ENCODE results near the gene ALG3.

ALG3 gene

GRCh38 chr3:184228376-184229137, 20.2 kb downstream of the ALG3 start:
- H3K36me3 ChIP-seq (ENCODE audit: control insufficient read depth, insufficient read depth, low read length) = no peaks in the 10 kb centered on the region
- H3K4me1 ChIP-seq (ENCODE audit: control insufficient read depth, insufficient read depth, low read length) = peaks cover 10% of the 10 kb centered on the region
- H3K9me3 ChIP-seq (ENCODE audit: control insufficient read depth, low read length) = no peaks in the 10 kb centered on the region
- H3K27me3 ChIP-seq (ENCODE audit: control insufficient read depth, insufficient read depth, low read length, poor library complexity, severe bottlenecking) = peaks cover 63% of the 10 kb centered on the region
- WGBS, 2 experiments = 48 to 49% methylated on average over 12 of the region's 12 CpGs
- H3K27ac ChIP-seq (ENCODE audit: insufficient read depth, low read depth, low read length, poor library complexity, severe bottlenecking) = no peak overlapping the region
- peak overlapping the region; percentile 46 for H3K4me3 ChIP-seq (ENCODE audit: insufficient read depth, low read depth, low read length)

DNA sequence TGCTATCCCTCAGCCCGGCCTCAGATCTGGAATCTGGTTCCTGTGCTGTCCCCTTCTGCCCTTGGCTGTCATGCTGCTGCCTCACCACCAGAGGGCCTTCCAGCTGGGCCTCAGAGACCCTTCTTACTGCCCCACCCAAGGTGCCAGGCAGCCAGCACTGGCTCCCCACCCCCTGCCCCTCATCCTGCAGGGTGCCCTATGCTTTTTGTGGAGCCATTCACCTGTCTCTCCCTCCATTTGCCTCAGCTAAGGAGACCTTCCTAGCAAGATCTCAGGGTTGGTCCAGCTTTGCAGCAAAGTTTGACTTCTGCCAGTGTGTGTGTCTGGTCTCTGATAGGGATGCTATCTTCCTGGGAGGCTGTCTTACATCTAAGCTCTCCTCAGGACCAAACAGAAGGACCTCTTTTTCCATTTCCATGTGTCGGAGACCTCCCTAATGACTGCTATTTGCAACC, 21.3 kb downstream of the ALG3 start:
- Histone ChIP-seq H3K27ac (ENCODE audit: insufficient read depth, low read depth, low read length, poor library complexity, severe bottlenecking) (no peak overlapping the region), H3K36me3 (ENCODE audit: control insufficient read depth, insufficient read depth, low read length) (no peaks in the 10 kb centered on the region), H3K4me3 (ENCODE audit: insufficient read depth, low read depth, low read length) (no peak overlapping the region), H3K9me3 (ENCODE audit: control insufficient read depth, low read length) (no peaks in the 10 kb centered on the region), H3K4me1 (ENCODE audit: control insufficient read depth, insufficient read depth, low read length) (peaks cover 10% of the 10 kb centered on the region), H3K27me3 (ENCODE audit: control insufficient read depth, insufficient read depth, low read length, poor library complexity, severe bottlenecking) (peaks cover 52% of the 10 kb centered on the region)
- 55 to 66% methylated on average over 2 of the region's 2 CpGs for WGBS, 2 experiments

DNA sequence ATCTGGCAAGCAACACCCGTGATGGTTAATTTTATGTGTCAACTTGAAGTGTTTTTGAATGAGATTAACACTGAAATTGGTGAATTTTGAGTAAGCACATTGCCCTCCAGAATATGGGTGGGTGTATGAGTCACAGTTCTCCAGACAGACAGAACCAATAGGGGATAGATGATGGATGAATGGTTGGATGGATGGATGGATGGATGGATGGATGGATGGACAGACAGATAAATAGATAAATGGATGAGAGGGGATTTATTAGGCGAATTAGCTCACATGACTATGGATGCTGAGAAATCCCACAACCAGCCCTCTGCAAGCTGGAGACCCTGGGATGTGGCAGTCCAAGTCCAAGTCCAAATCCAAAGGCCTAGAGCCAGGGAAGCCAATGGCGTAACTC, 24.8 kb downstream of the ALG3 start:
- Histone ChIP-seq H3K36me3 (ENCODE audit: control insufficient read depth, insufficient read depth, low read length) (no peaks in the 10 kb centered on the region), H3K4me1 (ENCODE audit: control insufficient read depth, insufficient read depth, low read length) (peaks cover 3% of the 10 kb centered on the region), H3K9me3 (ENCODE audit: control insufficient read depth, low read length) (no peaks in the 10 kb centered on the region), H3K27me3 (ENCODE audit: control insufficient read depth, insufficient read depth, low read length, poor library complexity, severe bottlenecking) (peaks cover 17% of the 10 kb centered on the region), H3K4me3 (ENCODE audit: insufficient read depth, low read depth, low read length) (no peak overlapping the region), H3K27ac (ENCODE audit: insufficient read depth, low read depth, low read length, poor library complexity, severe bottlenecking) (no peak overlapping the region)
- WGBS, 2 experiments = 79 to 84% methylated on average over 3 of the region's 3 CpGs

DNA sequence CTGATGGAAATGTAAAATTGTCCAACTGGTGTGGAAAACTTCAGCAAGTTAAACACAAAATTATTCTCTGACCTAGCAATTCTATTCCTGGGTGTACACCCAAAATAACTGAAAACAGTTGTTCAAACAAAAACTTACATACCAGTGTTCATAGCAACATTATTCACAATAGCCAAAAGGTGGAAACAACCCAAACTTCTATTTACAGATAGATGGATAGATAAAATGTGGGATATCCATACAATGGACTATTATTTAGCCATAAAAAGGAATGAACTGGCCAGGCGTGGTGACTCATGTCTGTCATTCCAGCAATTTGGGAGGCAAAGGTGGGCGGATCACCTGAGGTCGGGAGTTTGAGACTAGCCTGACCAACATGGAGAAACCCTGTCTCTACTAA, 26.2 kb downstream of the ALG3 start:
- H3K27me3 ChIP-seq (ENCODE audit: control insufficient read depth, insufficient read depth, low read length, poor library complexity, severe bottlenecking) = peaks cover 3% of the 10 kb centered on the region
- H3K36me3 ChIP-seq (ENCODE audit: control insufficient read depth, insufficient read depth, low read length) = no peaks in the 10 kb centered on the region
- H3K9me3 ChIP-seq (ENCODE audit: control insufficient read depth, low read length) = no peaks in the 10 kb centered on the region
- H3K4me1 ChIP-seq (ENCODE audit: control insufficient read depth, insufficient read depth, low read length) = no peaks in the 10 kb centered on the region
- 87 to 88% methylated on average over 3 of the region's 3 CpGs for WGBS, 2 experiments
- no peak overlapping the region for H3K27ac ChIP-seq (ENCODE audit: insufficient read depth, low read depth, low read length, poor library complexity, severe bottlenecking)
- no peak overlapping the region for H3K4me3 ChIP-seq (ENCODE audit: insufficient read depth, low read depth, low read length)

- Histone ChIP-seq H3K4me3 (ENCODE audit: insufficient read depth, low read depth, low read length) (no peak overlapping the region), H3K4me1 (ENCODE audit: control insufficient read depth, insufficient read depth, low read length) (no peaks in the 10 kb centered on the region), H3K36me3 (ENCODE audit: control insufficient read depth, insufficient read depth, low read length) (no peaks in the 10 kb centered on the region), H3K9me3 (ENCODE audit: control insufficient read depth, low read length) (no peaks in the 10 kb centered on the region), H3K27me3 (ENCODE audit: control insufficient read depth, insufficient read depth, low read length, poor library complexity, severe bottlenecking) (no peaks in the 10 kb centered on the region), H3K27ac (ENCODE audit: insufficient read depth, low read depth, low read length, poor library complexity, severe bottlenecking) (no peak overlapping the region)
- WGBS, 2 experiments = 66 to 87% methylated on average over 1 to 3 of the region's 4 CpGs
Observed at GRCh38 chr3:184218814-184219213, 29.9 kb downstream of the ALG3 start.

DNA sequence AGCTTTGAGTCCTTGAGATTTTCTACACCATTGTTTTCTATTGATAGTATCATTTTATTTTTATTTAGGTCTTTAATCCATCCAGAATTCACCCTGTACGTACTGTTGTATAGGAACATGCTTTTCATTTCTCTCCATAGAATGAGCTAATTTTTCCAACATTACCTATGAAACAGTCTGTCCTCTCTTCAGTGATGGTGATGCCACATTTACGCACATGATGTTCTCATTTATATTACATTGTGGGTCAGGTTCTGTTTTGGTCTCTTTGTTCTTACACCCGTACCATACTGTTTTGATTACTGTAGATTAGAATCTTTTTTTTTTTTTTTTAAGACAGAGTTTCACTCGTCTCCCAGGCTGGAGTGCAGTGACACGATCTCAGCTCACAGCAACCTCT, 37.0 kb downstream of the ALG3 start:
- H3K27me3 ChIP-seq (ENCODE audit: control insufficient read depth, insufficient read depth, low read length, poor library complexity, severe bottlenecking) = no peaks in the 10 kb centered on the region

GRCh38 chr3:184211297-184211696, 37.5 kb downstream of the ALG3 start:
- Histone ChIP-seq H3K27ac (ENCODE audit: insufficient read depth, low read depth, low read length, poor library complexity, severe bottlenecking) (no peak overlapping the region), H3K36me3 (ENCODE audit: control insufficient read depth, insufficient read depth, low read length) (no peaks in the 10 kb centered on the region), H3K27me3 (ENCODE audit: control insufficient read depth, insufficient read depth, low read length, poor library complexity, severe bottlenecking) (no peaks in the 10 kb centered on the region), H3K4me3 (ENCODE audit: insufficient read depth, low read depth, low read length) (no peak overlapping the region), H3K9me3 (ENCODE audit: control insufficient read depth, low read length) (no peaks in the 10 kb centered on the region), H3K4me1 (ENCODE audit: control insufficient read depth, insufficient read depth, low read length) (no peaks in the 10 kb centered on the region)
- WGBS, 2 experiments = 85 to 89% methylated on average over 3 to 4 of the region's 5 CpGs

More for the DNA sequence above, 37.0 kb downstream of the ALG3 start:
- 92 to 95% methylated on average over 4 to 5 of the region's 5 CpGs for WGBS, 2 experiments
- H3K36me3 ChIP-seq (ENCODE audit: control insufficient read depth, insufficient read depth, low read length) = no peaks in the 10 kb centered on the region
- no peaks in the 10 kb centered on the region for H3K4me1 ChIP-seq (ENCODE audit: control insufficient read depth, insufficient read depth, low read length)
- no peak overlapping the region for H3K4me3 ChIP-seq (ENCODE audit: insufficient read depth, low read depth, low read length)
- no peaks in the 10 kb centered on the region for H3K9me3 ChIP-seq (ENCODE audit: control insufficient read depth, low read length)
- H3K27ac ChIP-seq (ENCODE audit: insufficient read depth, low read depth, low read length, poor library complexity, severe bottlenecking) = no peak overlapping the region

DNA sequence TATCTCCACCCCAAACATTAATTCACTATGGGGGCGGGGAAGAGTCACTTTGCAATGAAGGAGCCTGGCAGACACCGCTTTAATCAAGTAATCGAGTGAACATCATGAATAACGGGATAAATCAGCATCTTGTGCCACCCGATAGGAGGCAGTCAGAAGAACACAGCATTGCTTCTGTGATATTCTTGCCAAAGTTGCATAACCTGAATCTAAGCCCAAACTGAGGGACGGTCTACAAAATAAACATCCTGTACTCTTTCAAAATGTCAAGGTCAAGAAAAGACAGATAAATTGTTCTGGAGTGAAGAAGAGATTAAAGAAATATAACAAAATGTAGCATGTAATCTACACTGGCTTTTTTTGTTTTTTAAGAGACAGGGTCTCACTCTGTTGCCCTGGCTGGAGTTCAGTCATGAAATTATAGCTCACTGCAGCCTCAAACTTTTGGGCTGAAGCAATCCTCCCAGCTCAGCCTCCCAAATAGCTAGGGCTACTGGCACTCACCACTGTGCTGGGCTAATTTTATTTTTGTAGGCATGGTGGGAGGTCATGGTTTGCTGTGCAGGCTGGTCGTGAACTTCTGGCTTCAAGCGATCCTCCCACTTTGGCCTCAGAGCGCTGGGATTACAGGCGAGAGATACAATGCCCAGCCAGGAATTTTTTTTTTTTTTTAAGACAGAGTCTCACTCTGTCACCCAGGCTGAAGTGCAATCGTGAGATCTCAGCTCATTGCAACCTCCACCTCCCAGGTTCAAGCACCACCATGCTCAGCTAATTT, 39.4 kb downstream of the ALG3 start:
- H3K27ac ChIP-seq (ENCODE audit: insufficient read depth, low read depth, low read length, poor library complexity, severe bottlenecking) = no peak overlapping the region
- no peaks in the 10 kb centered on the region for H3K4me1 ChIP-seq (ENCODE audit: control insufficient read depth, insufficient read depth, low read length)
- no peaks in the 10 kb centered on the region for H3K36me3 ChIP-seq (ENCODE audit: control insufficient read depth, insufficient read depth, low read length)
- no peaks in the 10 kb centered on the region for H3K27me3 ChIP-seq (ENCODE audit: control insufficient read depth, insufficient read depth, low read length, poor library complexity, severe bottlenecking)
- no peaks in the 10 kb centered on the region for H3K9me3 ChIP-seq (ENCODE audit: control insufficient read depth, low read length)
- WGBS, 2 experiments = 87 to 90% methylated on average over 11 of the region's 11 CpGs
- H3K4me3 ChIP-seq (ENCODE audit: insufficient read depth, low read depth, low read length) = no peak overlapping the region

- WGBS, 2 experiments = 89 to 90% methylated on average over 8 of the region's 8 CpGs
- Histone ChIP-seq H3K4me3 (ENCODE audit: insufficient read depth, low read depth, low read length) (no peak overlapping the region), H3K36me3 (ENCODE audit: control insufficient read depth, insufficient read depth, low read length) (no peaks in the 10 kb centered on the region), H3K27me3 (ENCODE audit: control insufficient read depth, insufficient read depth, low read length, poor library complexity, severe bottlenecking) (no peaks in the 10 kb centered on the region), H3K27ac (ENCODE audit: insufficient read depth, low read depth, low read length, poor library complexity, severe bottlenecking) (no peak overlapping the region), H3K9me3 (ENCODE audit: control insufficient read depth, low read length) (no peaks in the 10 kb centered on the region), H3K4me1 (ENCODE audit: control insufficient read depth, insufficient read depth, low read length) (no peaks in the 10 kb centered on the region)
Observed at GRCh38 chr3:184203526-184203925, 45.2 kb downstream of the ALG3 start.

- Histone ChIP-seq H3K4me1 (ENCODE audit: control insufficient read depth, insufficient read depth, low read length) (no peaks in the 10 kb centered on the region), H3K27ac (ENCODE audit: insufficient read depth, low read depth, low read length, poor library complexity, severe bottlenecking) (no peak overlapping the region), H3K9me3 (ENCODE audit: control insufficient read depth, low read length) (no peaks in the 10 kb centered on the region), H3K36me3 (ENCODE audit: control insufficient read depth, insufficient read depth, low read length) (no peaks in the 10 kb centered on the region), H3K27me3 (ENCODE audit: control insufficient read depth, insufficient read depth, low read length, poor library complexity, severe bottlenecking) (no peaks in the 10 kb centered on the region), H3K4me3 (ENCODE audit: insufficient read depth, low read depth, low read length) (no peak overlapping the region)
Observed at GRCh38 chr3:184200825-184201224, 47.9 kb downstream of the ALG3 start.

Measured in ectodermal cell (in vitro differentiated cells).